K562 (cell line): ENCODE results near the gene SPTBN5. TPM values are rescaled to one million over a fixed set of nuclear protein-coding genes. Genes with fewer than 3 reads are reported as not detected.

ENCODE experiments used
- ARID3B ChIP-seq: fragments of 250-450 bp; sonication (Bioruptor Pico); IDR thresholded peaks from 2 replicates; pipeline ENCODE4 v1.4.0; 2020; ENCODE audit warnings: borderline replicate concordance
- FOXP4 ChIP-seq: sonication (generic); formaldehyde crosslinking; IDR thresholded peaks from 2 replicates; pipeline ENCODE4 v1.8.0; 2022; ENCODE audit warnings: mild to moderate bottlenecking, missing genetic modification reagents, borderline replicate concordance
- LARP7 ChIP-seq: fragments of 450-650 bp; IDR thresholded peaks from 2 replicates; pipeline ENCODE4 v1.6.1; 2016
- NFXL1 ChIP-seq: fragments of 450-650 bp; formaldehyde crosslinking; IDR thresholded peaks from 2 replicates; pipeline ENCODE4 v1.4.0; 2021; ENCODE audit warnings: mild to moderate bottlenecking
- PRDM10 ChIP-seq: fragments of 450-650 bp; IDR thresholded peaks from 2 replicates; pipeline ENCODE4 v1.6.1; 2018; ENCODE audit not compliant: partially characterized antibody
- REST ChIP-seq, 2 experiments: fragments of 450-650 bp; formaldehyde crosslinking in 1 of 2; IDR thresholded peaks; 2 replicates each; pipeline versions ENCODE4 v1.4.0 to v1.6.1; 2014 to 2020; ENCODE audit warnings: mild to moderate bottlenecking in 2 of 2, borderline replicate concordance in 1 of 2, low read depth in 1 of 2
- STAG1 ChIP-seq: sonication (generic); formaldehyde crosslinking; IDR thresholded peaks from 2 replicates; pipeline ENCODE4 v1.5.0; 2020; ENCODE audit warnings: missing genetic modification reagents, borderline replicate concordance
- TRIM24 ChIP-seq, 2 experiments: fragments of 450-650 bp; IDR thresholded peaks; 2 replicates each; pipeline ENCODE4 v1.6.1; 2016
- YY1 ChIP-seq, 3 experiments: IDR thresholded peaks; 2 replicates each; pipeline ENCODE4 v1.6.1; 2011; ENCODE audit warnings: low read length in 2 of 3, mild to moderate bottlenecking in 2 of 3, moderate library complexity in 2 of 3, borderline replicate concordance in 1 of 3, control low read depth in 1 of 3, low read depth in 1 of 3; ENCODE audit not compliant: insufficient read depth in 3 of 3, insufficient replicate concordance in 2 of 3, control insufficient read depth in 1 of 3, insufficient read length in 1 of 3; ENCODE audit errors: extremely low read depth in 1 of 3
- ZNF57 ChIP-seq: fragments of 450-650 bp; formaldehyde crosslinking; IDR thresholded peaks from 2 replicates; pipeline ENCODE4 v1.4.0; 2020; ENCODE audit warnings: mild to moderate bottlenecking, moderate library complexity
- polyA plus RNA-seq, 8 experiments: library from polyadenylated mRNA; depleted of rRNA in 4 of 8; stranded (reverse) in 5 of 8; unstranded in 3 of 8; fragments of >200 nt; fragmentation: Nextera tagmentation in 2 of 8; fragmentation: Illumina TruSeq in 1 of 8; extraction: Ambion mirVana in 2 of 8; extraction: Trizol in 1 of 8; gene quantifications; 2 replicates each; pipeline versions ENCODE4 v1.2.1 to v1.2.3, GENCODE V29; 2011 to 2014; ENCODE audit warnings: inconsistent platforms in 1 of 8, missing spikeins in 1 of 8
- total RNA-seq, 7 experiments: library from RNA; depleted of rRNA in 6 of 7; stranded (reverse); fragments of >200 nt in 6 of 7; fragmentation: Illumina TruSeq in 2 of 7; extraction: Trizol in 2 of 7; gene quantifications; 2 replicates each; pipeline versions ENCODE4 v1.2.1 to v1.2.3, GENCODE V29; 2011 to 2021; ENCODE audit warnings: low replicate concordance in 1 of 7

SPTBN5 gene
- total and polyA plus RNA-seq, 9 of the 15 experiments (the other 6 are each of a cell fraction or from before 2014, with no cell fraction given) = 0.02 TPM; not detected in 8

GRCh38 chr15:41917767-41918430, 24.0 kb upstream of the SPTBN5 start (continued):
- TF ChIP-seq REST (IDR thresholded peaks at IDR 0.05; ENCODE audit: borderline replicate concordance) = no peak
- TF ChIP-seq REST (CRISPR knock-in tag; IDR thresholded peaks at IDR 0.05; ENCODE audit: low read depth) = no peak
- TF ChIP-seq PRDM10 = no peak
- TF ChIP-seq ARID3B (CRISPR knock-in tag) = no peak
- peak in 1 of 3 experiments; percentile 27 for TF ChIP-seq YY1 (IDR thresholded peaks at IDR 0.05; ENCODE audit: borderline replicate concordance in 1 of 3, control insufficient read depth in 1 of 3, extremely low read depth in 1 of 3, insufficient read depth in 3 of 3, insufficient read length in 1 of 3, insufficient replicate concordance in 2 of 3, low read depth in 1 of 3, low read length in 2 of 3)
- TF ChIP-seq NFXL1 (CRISPR knock-in tag) = no peak
- TF ChIP-seq STAG1 = no peak
- no peak for TF ChIP-seq LARP7
- 0 out of 4 replicates have a peak, but pooled peaks of 1 of the 2 experiments have one; percentile 15 for TF ChIP-seq TRIM24 (IDR thresholded peaks at IDR 0.05)
- no peak for TF ChIP-seq FOXP4 (CRISPR knock-in tag)
- TF ChIP-seq ZNF57 (CRISPR knock-in tag) = no peak
